ENCODE results near the gene GFI1.

DNA sequence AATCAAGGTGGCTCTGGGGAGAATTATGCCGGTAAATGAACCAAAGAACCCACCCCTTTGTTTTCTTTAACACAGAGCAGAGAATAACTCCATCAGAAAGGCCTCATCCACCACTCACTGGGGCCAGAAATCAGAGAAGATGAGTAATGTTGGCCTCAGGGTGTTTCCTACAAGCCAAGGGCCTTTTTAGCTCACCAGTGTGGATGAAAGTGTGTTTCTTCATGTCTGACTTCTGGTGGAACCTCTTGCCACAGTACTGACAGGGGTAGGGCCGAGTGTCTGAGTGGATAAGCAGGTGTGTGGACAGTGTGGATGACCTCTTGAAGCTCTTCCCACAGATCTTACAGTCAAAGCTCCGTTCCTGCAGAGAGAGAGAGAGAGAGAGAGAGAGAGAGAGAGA, 8.3 kb downstream of the GFI1 start:
- TF ChIP-seq POLR2A (IDR thresholded peaks at IDR 0.05; ENCODE audit: control extremely low read depth in 1 of 2, low read depth in 2 of 2, low read length in 2 of 2) (no peak), EZH2 (IDR thresholded peaks at IDR 0.05; ENCODE audit: low read depth, low read length, severe bottlenecking) (no peak), NANOG (IDR thresholded peaks at IDR 0.05; ENCODE audit: insufficient read depth, low read depth, low read length, poor library complexity, severe bottlenecking) (no peak), POLR2AphosphoS5 (IDR thresholded peaks at IDR 0.05; ENCODE audit: low read depth, low read length) (no peak), CBX8 (IDR thresholded peaks at IDR 0.05; ENCODE audit: borderline replicate concordance, low read depth, low read length) (no peak), TEAD4 (IDR thresholded peaks at IDR 0.05; ENCODE audit: low read depth, low read length) (no peak), SIN3A (conservative IDR thresholded peaks at IDR 0.05 in 1 of 2, IDR thresholded peaks at IDR 0.05 in 1 of 2; ENCODE audit: low read depth in 1 of 2, low read length in 2 of 2) (no peak), TAF1 (IDR thresholded peaks at IDR 0.05; ENCODE audit: low read depth, low read length) (no peak), SP1 (IDR thresholded peaks at IDR 0.05; ENCODE audit: low read depth, low read length) (no peak), TAF7 (optimal IDR thresholded peaks at IDR 0.05; ENCODE audit: borderline replicate concordance, low read depth, low read length) (no peak), EGR1 (IDR thresholded peaks at IDR 0.05; ENCODE audit: borderline replicate concordance, low read depth, low read length) (no peak)
- TF ChIP-seq, protein P1, sequence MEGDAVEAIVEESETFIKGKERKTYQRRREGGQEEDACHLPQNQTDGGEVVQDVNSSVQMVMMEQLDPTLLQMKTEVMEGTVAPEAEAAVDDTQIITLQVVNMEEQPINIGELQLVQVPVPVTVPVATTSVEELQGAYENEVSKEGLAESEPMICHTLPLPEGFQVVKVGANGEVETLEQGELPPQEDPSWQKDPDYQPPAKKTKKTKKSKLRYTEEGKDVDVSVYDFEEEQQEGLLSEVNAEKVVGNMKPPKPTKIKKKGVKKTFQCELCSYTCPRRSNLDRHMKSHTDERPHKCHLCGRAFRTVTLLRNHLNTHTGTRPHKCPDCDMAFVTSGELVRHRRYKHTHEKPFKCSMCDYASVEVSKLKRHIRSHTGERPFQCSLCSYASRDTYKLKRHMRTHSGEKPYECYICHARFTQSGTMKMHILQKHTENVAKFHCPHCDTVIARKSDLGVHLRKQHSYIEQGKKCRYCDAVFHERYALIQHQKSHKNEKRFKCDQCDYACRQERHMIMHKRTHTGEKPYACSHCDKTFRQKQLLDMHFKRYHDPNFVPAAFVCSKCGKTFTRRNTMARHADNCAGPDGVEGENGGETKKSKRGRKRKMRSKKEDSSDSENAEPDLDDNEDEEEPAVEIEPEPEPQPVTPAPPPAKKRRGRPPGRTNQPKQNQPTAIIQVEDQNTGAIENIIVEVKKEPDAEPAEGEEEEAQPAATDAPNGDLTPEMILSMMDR (IDR thresholded peaks at IDR 0.05; ENCODE audit: control extremely low read depth in 1 of 3, insufficient read depth in 1 of 3, low read depth in 1 of 3, low read length in 3 of 3), result no peak
- TF ChIP-seq, protein P2, sequence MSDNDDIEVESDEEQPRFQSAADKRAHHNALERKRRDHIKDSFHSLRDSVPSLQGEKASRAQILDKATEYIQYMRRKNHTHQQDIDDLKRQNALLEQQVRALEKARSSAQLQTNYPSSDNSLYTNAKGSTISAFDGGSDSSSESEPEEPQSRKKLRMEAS (IDR thresholded peaks at IDR 0.05), result no peak
- TF ChIP-seq, protein P3, sequence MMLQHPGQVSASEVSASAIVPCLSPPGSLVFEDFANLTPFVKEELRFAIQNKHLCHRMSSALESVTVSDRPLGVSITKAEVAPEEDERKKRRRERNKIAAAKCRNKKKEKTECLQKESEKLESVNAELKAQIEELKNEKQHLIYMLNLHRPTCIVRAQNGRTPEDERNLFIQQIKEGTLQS (IDR thresholded peaks at IDR 0.05; ENCODE audit: insufficient read depth, low read depth, low read length), result no peak

Measured in H1 (cell line).